Smooth muscle cell (in vitro differentiated cells): Measurements from ENCODE around the gene SETX. TPM values are rescaled to one million over a fixed set of nuclear protein-coding genes. Genes with fewer than 3 reads are reported as not detected.

Experiments used
- DNase-seq: peaks from one replicate; lab custom pipeline; 2025; ENCODE audit not compliant: unreplicated experiment; lab: John Stamatoyannopoulos, UW
- H2AFZ ChIP-seq: fragments of 200-600 bp; sonication (generic); 2 replicates; pipeline ENCODE4 v1.6.0; 2016; ENCODE audit warnings: antibody characterized with exemption, low read depth, mild to moderate bottlenecking
- H3F3A ChIP-seq: fragments of 200-600 bp; sonication (generic); 2 replicates; pipeline ENCODE4 v1.6.0; 2017; ENCODE audit warnings: antibody characterized with exemption, low read depth
- H3K27ac ChIP-seq: fragments of 200-600 bp; sonication (generic); 2 replicates; pipeline ENCODE4 v1.5.1; 2016; ENCODE audit warnings: low read depth, mild to moderate bottlenecking
- H3K27me3 ChIP-seq: fragments of 200-600 bp; sonication (generic); 2 replicates; pipeline ENCODE4 v1.6.1; 2016; ENCODE audit warnings: low read depth, mild to moderate bottlenecking
- H3K36me3 ChIP-seq: fragments of 200-600 bp; sonication (generic); 2 replicates; pipeline ENCODE4 v1.5.1; 2016; ENCODE audit warnings: low read depth
- H3K4me1 ChIP-seq: fragments of 200-600 bp; sonication (generic); 2 replicates; pipeline ENCODE4 v1.5.1; 2016; ENCODE audit warnings: low read depth
- H3K4me2 ChIP-seq: fragments of 200-600 bp; sonication (generic); 2 replicates; pipeline ENCODE4 v1.6.0; 2016; ENCODE audit warnings: mild to moderate bottlenecking
- H3K4me3 ChIP-seq: fragments of 200-600 bp; sonication (generic); 2 replicates; pipeline ENCODE4 v1.5.1; 2016; ENCODE audit warnings: mild to moderate bottlenecking
- H3K79me2 ChIP-seq: fragments of 200-600 bp; sonication (generic); 2 replicates; pipeline ENCODE4 v1.6.0; 2016; ENCODE audit warnings: low read depth, mild to moderate bottlenecking
- H3K9ac ChIP-seq: fragments of 200-600 bp; sonication (generic); 2 replicates; pipeline ENCODE4 v1.6.0; 2016; ENCODE audit warnings: low read depth
- H3K9me3 ChIP-seq: fragments of 200-600 bp; sonication (generic); replicated peaks from 2 replicates; pipeline ENCODE4 v1.5.1; 2016; ENCODE audit warnings: low read depth
- H4K20me1 ChIP-seq: fragments of 200-600 bp; sonication (generic); 2 replicates; pipeline ENCODE4 v1.6.0; 2016; ENCODE audit warnings: low read depth
- WGBS: methylation state at CpG from one replicate; pipeline ENCODE4 v1.1.7; 2016; ENCODE audit warnings: low lambda C conversion rate; 5-methylcytosine and 5-hydroxymethylcytosine counted together
- polyA plus RNA-seq: library from polyadenylated mRNA; unstranded; fragments of >200 nt; fragmentation: Nextera tagmentation; extraction: Ambion mirVana; gene quantifications from 2 replicates; pipeline ENCODE4 v1.2.1, GENCODE V29; 2016
- total RNA-seq: library from RNA; depleted of rRNA; stranded (reverse); fragments of >200 nt; gene quantifications from 2 replicates; pipeline ENCODE4 v1.2.3, GENCODE V29; 2014
- TF ChIP-seq, protein P1 (sequence below): fragments of 200-600 bp; sonication (generic); IDR thresholded peaks from 2 replicates; pipeline ENCODE4 v1.5.1; 2017; ENCODE audit warnings: borderline replicate concordance, mild to moderate bottlenecking, antibody characterized with exemption; ENCODE audit not compliant: insufficient read depth, poor library complexity, severe bottlenecking

Gene SETX
- total and polyA plus RNA-seq, 2 experiments from 2014 or later = 11.4 to 50.9 TPM

DNA sequence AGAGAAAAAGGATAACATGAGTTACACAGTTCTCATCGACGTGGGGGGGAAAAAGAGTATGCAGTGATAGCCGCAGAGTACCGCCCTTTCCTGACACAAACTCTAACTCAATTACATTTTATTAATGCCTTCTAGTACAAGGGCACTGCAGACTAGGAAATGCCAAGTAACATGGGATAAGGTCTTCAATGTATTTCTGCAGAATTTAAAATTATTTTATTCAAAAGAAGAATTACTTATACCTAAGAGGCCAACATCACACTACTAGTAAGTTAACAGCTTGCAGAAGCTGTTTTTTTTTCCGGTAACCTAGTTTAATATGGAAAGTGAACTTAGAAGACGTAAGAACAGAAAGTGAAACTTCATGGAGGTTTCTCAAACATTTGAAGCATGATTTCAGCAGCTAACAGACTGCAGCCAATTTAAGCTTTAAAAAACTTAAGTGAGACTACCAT, 3.9 kb downstream of the SETX start:
- Histone ChIP-seq H3K4me3 (no peak overlapping the region), H4K20me1 (peaks cover 65% of the 10 kb centered on the region), H3K36me3 (peaks cover 19% of the 10 kb centered on the region), H2AFZ (no peak overlapping the region), H3K27ac (no peak overlapping the region), H3K4me1 (peaks cover 12% of the 10 kb centered on the region), H3K79me2 (peaks cover 70% of the 10 kb centered on the region), H3K4me2 (no peak overlapping the region), H3K9ac (no peak overlapping the region), H3K9me3 (no peaks in the 10 kb centered on the region), H3F3A (no peaks in the 10 kb centered on the region), H3K27me3 (no peaks in the 10 kb centered on the region)
- no peak for DNase-seq
- TF ChIP-seq, protein P1, sequence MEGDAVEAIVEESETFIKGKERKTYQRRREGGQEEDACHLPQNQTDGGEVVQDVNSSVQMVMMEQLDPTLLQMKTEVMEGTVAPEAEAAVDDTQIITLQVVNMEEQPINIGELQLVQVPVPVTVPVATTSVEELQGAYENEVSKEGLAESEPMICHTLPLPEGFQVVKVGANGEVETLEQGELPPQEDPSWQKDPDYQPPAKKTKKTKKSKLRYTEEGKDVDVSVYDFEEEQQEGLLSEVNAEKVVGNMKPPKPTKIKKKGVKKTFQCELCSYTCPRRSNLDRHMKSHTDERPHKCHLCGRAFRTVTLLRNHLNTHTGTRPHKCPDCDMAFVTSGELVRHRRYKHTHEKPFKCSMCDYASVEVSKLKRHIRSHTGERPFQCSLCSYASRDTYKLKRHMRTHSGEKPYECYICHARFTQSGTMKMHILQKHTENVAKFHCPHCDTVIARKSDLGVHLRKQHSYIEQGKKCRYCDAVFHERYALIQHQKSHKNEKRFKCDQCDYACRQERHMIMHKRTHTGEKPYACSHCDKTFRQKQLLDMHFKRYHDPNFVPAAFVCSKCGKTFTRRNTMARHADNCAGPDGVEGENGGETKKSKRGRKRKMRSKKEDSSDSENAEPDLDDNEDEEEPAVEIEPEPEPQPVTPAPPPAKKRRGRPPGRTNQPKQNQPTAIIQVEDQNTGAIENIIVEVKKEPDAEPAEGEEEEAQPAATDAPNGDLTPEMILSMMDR = no peak
- 97% methylated on average over 6 of the region's 6 CpGs for WGBS

DNA sequence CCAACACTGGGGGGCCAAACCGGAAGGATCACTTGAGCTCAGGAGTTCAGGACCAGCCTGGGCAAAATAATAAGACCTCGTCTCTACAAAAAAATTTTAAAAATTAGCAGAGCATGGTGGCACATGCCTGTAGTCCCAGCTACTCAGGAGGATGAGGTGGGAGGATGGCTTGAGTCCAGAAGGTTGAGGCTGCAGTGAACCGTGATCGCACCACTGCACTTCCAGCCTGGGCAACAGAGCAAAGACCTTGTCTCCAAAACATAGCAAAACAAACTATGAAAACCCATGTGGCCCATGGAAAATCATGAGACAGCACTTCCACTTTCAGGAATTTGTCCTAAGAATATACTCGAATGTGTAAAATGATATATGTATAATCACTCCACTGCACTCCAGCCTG, 6.1 kb downstream of the SETX start:
- peaks cover 73% of the 10 kb centered on the region for H4K20me1 ChIP-seq
- H3K27me3 ChIP-seq = no peaks in the 10 kb centered on the region
- no peak overlapping the region for H3K27ac ChIP-seq
- no peak overlapping the region for H3K4me3 ChIP-seq
- no peak overlapping the region for H3K4me2 ChIP-seq
- H3K9ac ChIP-seq = no peak overlapping the region
- no peak overlapping the region for H2AFZ ChIP-seq
- H3K36me3 ChIP-seq = peaks cover 27% of the 10 kb centered on the region
- H3K9me3 ChIP-seq = no peaks in the 10 kb centered on the region
- whole genome bisulfite sequencing = 77% methylated on average over 5 of the region's 5 CpGs
- H3K79me2 ChIP-seq = peaks cover 60% of the 10 kb centered on the region
- no peaks in the 10 kb centered on the region for H3F3A ChIP-seq
- H3K4me1 ChIP-seq = peaks cover 9% of the 10 kb centered on the region
- no peak for DNase-seq
- TF ChIP-seq, protein P1 = no peak

DNA sequence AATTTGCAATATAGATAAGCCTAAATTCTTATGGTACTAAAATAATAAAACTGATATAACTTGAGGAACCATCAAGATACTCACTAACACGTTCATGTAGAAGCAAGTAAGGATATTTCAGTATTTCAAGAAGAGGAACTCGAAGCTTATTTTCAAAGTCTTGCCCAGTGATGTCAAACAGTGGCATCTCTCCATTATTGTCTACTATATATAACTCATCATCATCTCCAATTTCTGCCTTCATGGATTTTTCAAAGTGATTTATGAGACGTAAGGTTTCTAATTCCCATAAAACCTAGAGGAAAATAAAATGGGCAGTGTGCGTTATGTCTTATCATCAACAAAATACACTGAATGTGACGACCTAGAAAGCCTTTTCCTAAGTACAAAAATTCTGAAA, 8.6 kb downstream of the SETX start:
- Histone ChIP-seq H3K4me3 (no peak overlapping the region), H3K36me3 (peaks cover 42% of the 10 kb centered on the region), H3K4me2 (no peak overlapping the region), H3F3A (no peaks in the 10 kb centered on the region), H4K20me1 (peaks cover 51% of the 10 kb centered on the region), H3K4me1 (no peaks in the 10 kb centered on the region), H3K27me3 (no peaks in the 10 kb centered on the region), H2AFZ (no peak overlapping the region), H3K9me3 (no peaks in the 10 kb centered on the region), H3K79me2 (peaks cover 35% of the 10 kb centered on the region), H3K9ac (no peak overlapping the region), H3K27ac (no peak overlapping the region)
- no peak for DNase-seq
- TF ChIP-seq, protein P1 = no peak
- 97% methylated on average over 5 of the region's 5 CpGs for WGBS

DNA sequence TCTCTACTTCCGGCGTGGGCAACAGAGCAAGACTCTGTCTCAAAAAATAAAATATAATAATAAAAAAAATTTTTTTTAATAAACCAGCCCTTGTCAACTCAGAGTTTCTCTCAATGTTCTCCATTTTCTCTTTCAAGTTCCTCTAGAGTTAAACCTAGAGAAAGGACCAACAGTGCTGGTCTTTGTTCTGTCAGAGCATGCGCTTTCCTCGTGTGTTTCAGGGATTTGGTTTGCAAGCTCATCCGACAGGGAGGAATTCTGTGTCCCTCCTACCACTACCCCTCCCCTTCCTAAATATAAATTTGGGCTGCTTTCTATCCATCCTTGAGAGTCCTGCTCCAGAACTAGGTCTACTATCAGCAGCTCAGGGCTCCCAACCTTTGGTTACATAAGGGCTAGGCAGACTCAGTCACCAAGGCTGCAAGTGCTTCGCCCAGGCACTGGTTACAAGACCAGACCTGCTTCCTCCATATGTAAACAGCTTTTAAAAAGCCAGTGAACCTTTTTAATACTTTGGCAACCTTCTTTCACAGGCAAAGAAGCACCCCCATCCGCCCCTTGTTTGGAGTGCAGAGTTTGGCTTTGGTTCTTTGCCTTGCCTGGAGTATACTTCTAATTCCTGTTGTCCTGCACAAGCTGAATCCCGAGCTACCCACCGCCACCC, 13.5 kb downstream of the SETX start:
- TF ChIP-seq, protein P1 = no peak
- no peak overlapping the region for H3K4me3 ChIP-seq
- no peaks in the 10 kb centered on the region for H3F3A ChIP-seq
- no peak overlapping the region for H3K4me2 ChIP-seq
- H3K9me3 ChIP-seq = no peaks in the 10 kb centered on the region
- H3K79me2 ChIP-seq = peaks cover 6% of the 10 kb centered on the region
- 97% methylated on average over 9 of the region's 9 CpGs for WGBS
- peaks cover 50% of the 10 kb centered on the region for H3K36me3 ChIP-seq
- no peak overlapping the region for H3K9ac ChIP-seq
- no peak overlapping the region for H3K27ac ChIP-seq
- H3K4me1 ChIP-seq = no peaks in the 10 kb centered on the region
- H3K27me3 ChIP-seq = no peaks in the 10 kb centered on the region
- no peak for DNase-seq
- peaks cover 26% of the 10 kb centered on the region for H4K20me1 ChIP-seq
- no peak overlapping the region for H2AFZ ChIP-seq
